Right kidney (tissue), 9 donors: ENCODE measurements around the gene PSAP.
"Not testable (repeated sequence)": the region's sequence is repeated elsewhere in the genome, so short reads cannot be mapped to it uniquely, and the experiment has no call there.

Experiments used
- DNase-seq: peaks from one replicate; pipeline ENCODE4 v3.0.0-alpha.2; 2016
- long read RNA-seq, 8 donors: transcript quantifications; one replicate each; lab custom pipeline, GENCODE V29; 2026

The PSAP gene
- long read RNA-seq, donor 1, transcript PSAP-202 (14 exons, 2,872 nt) = major isoform, 164 of 408 reads
- long read RNA-seq, donor 1, partial matches to known transcripts = 186 of 408 reads
- long read RNA-seq, donor 1, other reads (novel, unspliced or antisense) = 57 of 408 reads
- long read RNA-seq, donor 2, transcript PSAP-202 (14 exons, 2,872 nt) = major isoform, 102 of 260 reads
- long read RNA-seq, donor 2, partial matches to known transcripts = 133 of 260 reads
- long read RNA-seq, donor 2, other reads (novel, unspliced or antisense) = 24 of 260 reads
- long read RNA-seq, donor 3, transcript PSAP-202 (14 exons, 2,872 nt) = major isoform, 84 of 202 reads
- long read RNA-seq, donor 3, partial matches to known transcripts = 91 of 202 reads
- long read RNA-seq, donor 3, other reads (novel, unspliced or antisense) = 27 of 202 reads
- long read RNA-seq, donor 4, transcript PSAP-202 (14 exons, 2,872 nt) = major isoform, 118 of 351 reads
- long read RNA-seq, donor 4, partial matches to known transcripts = 200 of 351 reads
- long read RNA-seq, donor 4, other reads (novel, unspliced or antisense) = 33 of 351 reads
- long read RNA-seq, donor 5, transcript PSAP-202 (14 exons, 2,872 nt) = major isoform, 182 of 317 reads
- long read RNA-seq, donor 5, partial matches to known transcripts = 129 of 317 reads
- long read RNA-seq, donor 5, other reads (novel, unspliced or antisense) = 5 of 317 reads
- long read RNA-seq, donor 6, transcript PSAP-202 (14 exons, 2,872 nt) = major isoform, 123 of 358 reads
- long read RNA-seq, donor 6, partial matches to known transcripts = 202 of 358 reads
- long read RNA-seq, donor 6, other reads (novel, unspliced or antisense) = 30 of 358 reads
- long read RNA-seq, donor 7, transcript PSAP-202 (14 exons, 2,872 nt) = major isoform, 183 of 504 reads
- long read RNA-seq, donor 7, partial matches to known transcripts = 272 of 504 reads
- long read RNA-seq, donor 7, other reads (novel, unspliced or antisense) = 49 of 504 reads
- long read RNA-seq, donor 8, transcript PSAP-202 (14 exons, 2,872 nt) = major isoform, 189 of 368 reads
- long read RNA-seq, donor 8, partial matches to known transcripts = 139 of 368 reads
- long read RNA-seq, donor 8, other reads (novel, unspliced or antisense) = 40 of 368 reads

GRCh38 chr10:71850743-71851464, at the start of gene PSAP:
Gene PSAP (minus strand): TSS chr10:71851251. CDS start chr10:71851221, 30 bp downstream.
- peak; percentile 94 for DNase-seq

GRCh38 chr10:71900441-71901180, 49.6 kb upstream of the PSAP start:
- DNase-seq = no peak

- no peak for DNase-seq
These were observed 48.8 kb upstream of the PSAP start for GRCh38 chr10:71899665-71900412.

- DNase-seq = not testable (repeated sequence)
These were observed 47.3 kb upstream of the PSAP start for GRCh38 chr10:71898346-71898745.

- no peak for DNase-seq
These were observed 42.9 kb upstream of the PSAP start for GRCh38 chr10:71893920-71894319.

GRCh38 chr10:71893258-71893815, 42.3 kb upstream of the PSAP start:
- DNase-seq = no peak

- DNase-seq = no peak
These were observed 40.4 kb upstream of the PSAP start for GRCh38 chr10:71891437-71891836.

- DNase-seq = no peak
These were observed 38.4 kb upstream of the PSAP start for GRCh38 chr10:71889388-71889987.

- peak; percentile 74 for DNase-seq
These were observed 37.8 kb upstream of the PSAP start for GRCh38 chr10:71888623-71889387.

GRCh38 chr10:71888248-71888622, 37.2 kb upstream of the PSAP start:
- no peak for DNase-seq

GRCh38 chr10:71887743-71888142, 36.7 kb upstream of the PSAP start:
- no peak for DNase-seq

- no peak for DNase-seq
These were observed 32.0 kb upstream of the PSAP start for GRCh38 chr10:71882813-71883659.

GRCh38 chr10:71881647-71882355, 30.8 kb upstream of the PSAP start:
- no peak for DNase-seq

GRCh38 chr10:71881307-71881624, 30.2 kb upstream of the PSAP start:
- not testable (repeated sequence) for DNase-seq

- no peak for DNase-seq
These were observed 29.6 kb upstream of the PSAP start for GRCh38 chr10:71880425-71881306.

- no peak for DNase-seq
These were observed 27.4 kb upstream of the PSAP start for GRCh38 chr10:71878327-71879034.
